Upper lobe of left lung (tissue), 4 donors: ENCODE results near the gene SYN1.

ENCODE experiments used
- CTCF ChIP-seq, 6 experiments: fragments of 450-650 bp in 4 of 6; fragments of 200-600 bp in 2 of 6; sonication (generic) in 2 of 6; IDR thresholded peaks; one replicate each; pipeline ENCODE4 v1.5.1; 2016 to 2019; ENCODE audit warnings: antibody characterized with exemption in 6 of 6
- EP300 ChIP-seq, 4 donors: sonication (generic); formaldehyde crosslinking; IDR thresholded peaks; one replicate each; pipeline ENCODE4 v1.5.1; 2017; ENCODE audit warnings: antibody characterized with exemption in 4 of 4, control low read depth in 2 of 4
- POLR2A ChIP-seq, 4 donors: fragments of 450-650 bp; IDR thresholded peaks; one replicate each; pipeline ENCODE4 v1.5.1; 2016 to 2017; ENCODE audit warnings: antibody characterized with exemption in 4 of 4, mild to moderate bottlenecking in 2 of 4
- POLR2AphosphoS5 ChIP-seq, 2 donors: sonication (generic); formaldehyde crosslinking; IDR thresholded peaks; one replicate each; pipeline ENCODE4 v1.5.1; 2017; ENCODE audit warnings: antibody characterized with exemption in 2 of 2

- no peak for TF ChIP-seq CTCF (IDR thresholded peaks at IDR 0.05)
- no peak for TF ChIP-seq POLR2A (IDR thresholded peaks at IDR 0.05)
- TF ChIP-seq EP300 (IDR thresholded peaks at IDR 0.05): no peak
- no peak for TF ChIP-seq POLR2AphosphoS5 (IDR thresholded peaks at IDR 0.05)
These were observed 39.7 kb upstream of the SYN1 start for GRCh38 chrX:47659421-47659726.
